Stimulated activated CD8-positive, alpha-beta memory T cell treated with anti-CD3 and anti-CD28 coated beads, Interleukin-7, amount 100 ng/mL, for 1 hour (primary cell): ENCODE data around the gene ZSCAN2.
"Not testable (repeated sequence)": the region's sequence is repeated elsewhere in the genome, so short reads cannot be mapped to it uniquely, and the experiment has no call there.

Source experiments
- DNase-seq, 2 donors: peaks; one replicate each; pipeline ENCODE4 v3.0.0-alpha.2; 2020; ENCODE audit warnings: low read depth in 2 of 2

The ZSCAN2 gene

DNA sequence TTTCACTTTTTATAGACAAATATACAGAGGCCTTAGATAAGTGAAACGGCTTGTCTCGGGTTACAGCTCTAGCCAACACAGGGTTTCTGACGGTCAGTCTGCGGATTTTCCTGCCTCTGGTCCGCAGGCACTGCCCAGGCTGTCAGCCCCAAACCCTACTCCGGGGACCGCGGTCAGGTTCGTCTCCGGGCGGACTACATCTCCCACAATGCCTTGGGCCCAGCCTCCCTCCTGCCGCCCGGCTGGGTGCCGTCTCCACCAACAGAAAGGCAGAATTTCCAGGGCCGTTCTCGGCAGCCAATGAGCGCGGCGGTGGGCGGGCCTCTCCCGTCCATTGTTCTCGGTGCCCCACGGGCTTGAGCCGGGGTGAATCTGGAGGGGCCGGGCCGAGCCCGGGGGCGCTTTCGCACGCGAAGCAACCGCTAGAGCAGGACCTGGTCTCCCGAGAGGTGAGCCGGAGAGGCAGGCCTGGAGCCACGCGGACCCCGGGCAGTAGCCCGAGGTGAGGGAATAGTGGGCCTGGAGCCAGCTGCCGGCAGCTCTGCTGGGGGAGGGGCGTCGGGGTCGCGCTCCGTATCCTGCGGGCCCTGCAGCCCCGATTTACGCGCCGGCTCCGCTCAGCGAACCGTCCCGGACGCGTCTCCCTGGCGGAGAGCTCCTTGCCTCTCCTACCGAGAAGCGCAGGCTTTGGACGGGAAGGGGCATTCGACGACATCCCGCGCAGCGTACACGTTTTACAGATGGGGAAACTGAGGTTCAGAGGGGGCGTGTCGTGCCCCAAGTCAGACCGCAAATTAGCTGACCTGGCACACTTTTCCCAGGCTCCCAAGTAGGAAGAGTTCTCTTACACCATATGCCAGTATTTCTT lies at the start of gene ZSCAN2:
Gene ZSCAN2 (plus strand): TSS at position 323 of the 868 bp plus-strand sequence. CDS start 2,919 bp downstream, outside the sequence.
- peak; percentile 84 to 87 for DNase-seq

DNA sequence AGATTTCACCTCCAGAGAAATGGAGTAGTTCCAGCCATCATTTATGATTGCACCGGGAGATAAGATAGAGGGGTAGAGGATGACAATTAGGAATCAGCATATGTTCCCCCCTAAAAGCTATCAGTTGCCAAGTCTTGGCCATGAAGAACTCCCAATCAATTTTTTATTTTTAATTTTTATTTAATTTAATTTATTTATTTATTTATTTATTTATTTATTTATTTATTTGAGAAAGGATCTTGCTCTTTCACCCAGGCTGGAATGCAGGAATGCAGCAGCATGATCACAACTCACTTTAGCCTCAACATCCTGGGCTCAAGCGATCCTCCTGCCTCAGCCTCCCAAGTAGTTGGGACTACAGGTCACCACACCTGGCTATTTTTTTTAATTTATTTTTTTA lies 49.2 kb upstream of the ZSCAN2 start:
- DNase-seq = not testable (repeated sequence)

DNA sequence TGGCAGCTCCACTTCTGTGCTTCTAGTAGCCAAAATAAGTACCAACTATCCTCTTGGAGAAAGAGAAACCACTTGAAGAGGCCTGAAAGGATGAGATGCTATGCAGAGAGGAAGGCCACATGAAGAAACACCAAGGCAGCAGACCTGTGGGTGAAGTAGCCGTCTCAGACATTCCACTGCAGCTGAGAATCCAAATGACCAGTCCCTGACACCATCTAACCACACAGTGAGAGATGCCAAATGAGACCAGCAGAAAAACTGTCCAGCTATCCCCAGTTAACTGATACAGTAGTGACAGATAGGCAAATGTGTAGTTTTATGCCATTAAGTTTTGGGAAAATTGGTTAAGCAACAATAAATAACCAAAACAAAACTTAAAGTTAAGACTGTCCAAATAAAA lies 47.9 kb upstream of the ZSCAN2 start:
- no peak for DNase-seq

DNA sequence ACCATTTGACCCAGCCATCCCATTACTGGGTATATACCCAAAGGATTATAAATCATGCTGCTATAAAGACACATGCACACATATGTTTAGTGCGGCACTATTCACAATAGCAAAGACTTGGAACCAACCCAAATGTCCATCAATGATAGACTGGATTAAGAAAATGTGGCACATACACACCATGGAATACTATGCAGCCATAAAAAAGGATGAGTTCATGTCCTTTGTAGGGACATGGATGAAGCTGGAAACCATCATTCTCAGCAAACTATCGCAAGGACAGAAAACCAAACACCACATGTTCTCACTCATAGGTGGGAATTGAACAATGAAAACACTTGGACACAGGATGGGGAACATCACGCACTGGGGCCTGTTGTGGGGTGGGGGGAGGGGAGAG lies 44.1 kb upstream of the ZSCAN2 start:
- DNase-seq = not testable (repeated sequence)

DNA sequence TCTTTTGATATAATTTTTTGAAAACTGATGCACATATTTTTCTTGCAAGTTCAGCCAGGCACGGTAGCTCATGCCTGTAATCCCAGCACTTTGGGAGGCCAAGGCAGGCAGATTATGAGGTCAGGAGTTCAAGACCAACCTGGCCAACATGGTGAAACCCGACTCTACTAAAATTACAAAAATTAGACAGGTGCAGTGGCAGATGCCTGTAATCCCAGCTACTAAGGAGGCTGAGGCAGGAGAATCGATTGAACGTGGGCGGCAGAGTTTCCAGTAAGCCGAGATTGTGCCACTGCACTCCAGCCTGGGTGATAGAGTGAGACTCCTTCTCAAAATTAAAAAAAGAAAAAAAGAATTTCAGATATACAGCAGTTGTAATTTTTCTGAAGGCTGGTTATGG lies 32.8 kb upstream of the ZSCAN2 start:
- DNase-seq = not testable (repeated sequence)

DNA sequence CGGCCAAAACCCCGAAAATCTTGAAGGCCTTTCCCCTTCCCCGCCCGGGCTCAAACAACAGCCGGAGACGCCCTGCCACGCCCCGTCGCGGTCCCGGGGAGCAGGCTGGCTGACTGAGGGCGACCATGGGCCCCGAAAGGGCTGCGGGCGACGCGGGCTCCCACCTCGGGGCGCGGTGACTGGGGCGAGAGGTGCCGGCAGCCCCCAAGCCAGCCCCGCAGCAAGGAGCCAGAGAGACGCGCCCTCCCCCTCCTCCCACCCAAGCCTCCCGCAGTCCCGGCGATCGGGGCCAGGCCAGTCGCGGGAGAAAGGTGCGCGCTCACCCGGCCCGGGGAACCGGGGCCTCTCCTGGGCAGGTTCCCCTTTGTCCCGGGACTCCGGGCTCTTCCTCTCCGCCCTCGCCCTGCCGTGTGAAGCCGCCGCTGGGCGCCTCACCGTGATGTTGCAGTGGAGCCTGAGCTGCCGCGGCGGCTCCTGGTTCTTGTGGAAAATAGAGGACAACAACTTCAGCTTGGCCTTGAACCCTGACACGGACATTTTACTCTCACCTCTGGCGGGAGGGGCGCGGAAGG lies 30.6 kb upstream of the ZSCAN2 start:
- DNase-seq = peak; percentile 3 to 5

DNA sequence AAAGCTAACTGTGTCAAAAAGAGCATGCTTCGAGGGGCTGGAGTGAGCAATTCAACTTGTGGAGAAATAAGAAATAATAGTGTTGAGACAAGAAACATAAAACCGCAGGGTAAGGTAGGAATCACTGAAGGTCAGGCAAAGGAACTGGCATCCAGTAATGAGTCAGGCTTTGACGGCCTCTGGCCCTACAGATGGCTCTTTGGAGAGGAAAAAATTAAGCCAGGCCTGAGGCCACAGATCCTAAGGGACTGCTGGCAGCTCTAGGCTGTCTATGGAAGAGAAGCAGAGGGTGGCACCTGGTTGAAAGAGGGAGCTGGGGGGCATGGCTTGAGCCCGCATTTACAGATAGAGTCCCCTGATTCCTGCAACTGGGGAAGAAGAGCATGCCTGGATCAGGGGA lies 28.6 kb upstream of the ZSCAN2 start:
- DNase-seq = no peak

DNA sequence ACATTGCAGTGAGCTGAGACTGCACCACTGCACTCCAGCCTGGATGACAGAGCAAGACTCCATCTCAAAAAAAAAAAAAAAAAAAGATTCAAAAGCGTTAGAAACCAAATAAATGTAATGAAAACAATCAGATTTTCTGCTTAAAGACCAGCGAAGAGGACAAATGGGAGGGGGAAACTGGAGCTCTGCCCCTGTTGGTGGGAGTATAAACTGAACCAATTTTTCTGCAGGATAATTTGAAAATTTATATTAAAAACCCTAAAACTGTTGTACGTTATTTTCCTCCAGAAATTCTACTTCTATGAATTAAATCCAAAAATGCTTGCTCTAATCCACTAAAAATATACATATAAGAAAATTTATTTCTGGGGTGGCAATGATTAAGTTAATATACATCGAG lies 25.3 kb upstream of the ZSCAN2 start:
- no peak for DNase-seq

DNA sequence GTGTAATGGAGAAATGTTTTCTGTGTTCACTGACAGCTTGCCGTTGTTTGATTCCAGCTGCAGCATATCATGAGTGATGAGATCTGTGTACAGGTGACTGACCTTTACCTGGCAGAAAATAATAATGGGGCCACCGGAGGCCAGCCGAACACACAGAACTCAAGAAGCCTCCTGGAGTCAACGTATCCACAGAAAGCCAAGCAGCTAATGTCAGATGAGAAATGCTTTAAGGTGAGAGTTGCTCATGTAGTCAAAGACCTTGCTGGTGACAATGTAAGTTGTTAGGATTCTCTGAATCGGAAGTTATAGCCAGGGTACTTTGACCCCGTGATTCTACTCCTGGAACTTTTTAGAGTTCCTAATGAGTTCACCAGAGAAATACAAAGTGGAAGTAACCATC lies 22.9 kb upstream of the ZSCAN2 start:
- not testable (repeated sequence) for DNase-seq

DNA sequence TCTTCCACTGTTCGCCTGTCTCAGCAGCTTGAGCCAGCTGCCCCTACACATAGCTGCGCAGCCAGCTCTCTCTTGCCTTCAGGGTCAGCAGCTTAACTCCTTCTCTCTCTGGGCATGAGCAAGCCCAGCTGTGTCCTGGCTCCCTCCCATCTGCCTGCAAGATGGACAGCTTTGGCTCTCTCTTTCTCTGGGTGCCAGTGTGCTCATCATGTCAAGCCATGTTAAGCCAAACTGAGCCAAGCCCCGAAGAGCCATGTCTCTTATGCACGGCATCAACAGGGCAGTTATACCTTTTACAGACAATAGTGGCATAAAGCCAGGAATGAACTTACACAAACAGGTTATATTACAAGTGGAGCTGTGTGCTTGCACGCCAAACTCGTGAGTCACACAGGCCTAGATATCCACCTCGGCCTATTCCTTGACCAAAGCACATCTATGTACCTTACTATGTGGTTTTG lies 21.5 kb upstream of the ZSCAN2 start:
- DNase-seq = not testable (repeated sequence)

DNA sequence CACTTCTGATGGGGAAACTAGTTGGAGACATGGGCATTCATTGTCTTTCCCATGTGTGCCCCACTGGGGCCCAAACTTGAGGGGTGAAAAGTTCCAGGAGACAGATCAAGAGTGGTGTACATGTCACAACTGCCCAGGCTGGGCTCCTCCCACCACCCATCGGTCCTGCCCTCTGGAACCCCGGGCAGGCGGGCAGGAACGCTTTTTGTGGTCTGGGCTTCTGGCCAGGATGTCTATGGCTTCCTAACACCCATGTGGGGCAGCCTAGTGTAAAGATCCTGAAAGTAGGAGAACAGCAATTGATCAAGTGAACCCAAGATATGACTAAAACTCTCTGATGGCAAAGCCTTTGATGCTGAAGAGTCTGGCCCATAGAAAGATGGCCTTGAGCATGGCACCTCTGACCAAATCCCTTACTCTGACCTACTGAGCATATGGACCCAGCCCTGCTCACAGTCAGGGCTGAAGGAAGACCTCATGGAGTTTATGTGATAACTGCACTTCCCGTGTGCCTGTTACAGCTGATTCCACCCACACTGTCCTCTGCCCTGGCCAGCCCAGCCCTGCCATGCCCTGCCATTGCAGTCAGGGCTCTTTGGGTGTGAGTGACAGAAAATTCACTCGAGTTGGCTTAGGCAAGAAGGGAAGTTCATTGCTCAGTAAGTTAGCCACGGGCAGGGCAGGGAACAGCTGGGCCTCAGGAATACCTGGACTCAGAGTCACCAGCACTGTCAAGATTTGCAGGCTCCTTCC lies 19.0 kb upstream of the ZSCAN2 start:
- DNase-seq = not testable (repeated sequence)

DNA sequence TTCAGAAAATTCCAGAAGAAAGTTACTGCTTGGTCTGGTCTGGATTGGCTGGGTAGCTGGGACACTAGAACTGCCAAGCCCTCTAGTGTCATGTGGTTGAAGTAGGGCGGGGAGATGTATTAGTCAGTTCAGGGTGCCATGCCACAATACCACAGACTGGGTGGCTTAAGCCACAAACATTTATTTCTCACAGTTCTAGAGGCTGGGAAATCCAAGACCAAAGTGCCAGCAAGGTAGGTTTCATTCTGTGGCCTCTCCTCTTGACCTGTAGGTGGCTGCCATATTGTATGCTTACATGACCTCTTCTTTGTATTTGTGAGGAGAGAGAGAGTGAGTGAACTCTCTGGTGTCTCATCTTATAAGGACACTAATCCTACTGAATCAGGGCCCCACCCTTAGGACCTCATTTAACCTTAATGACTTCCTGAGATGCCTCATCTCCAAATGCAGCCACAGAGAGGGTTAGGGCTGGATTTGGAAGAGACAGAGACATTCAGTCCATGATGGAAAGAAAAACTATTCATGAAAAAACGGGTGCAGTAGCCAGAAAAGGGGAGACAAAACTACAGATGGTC lies 18.1 kb upstream of the ZSCAN2 start:
- no peak for DNase-seq

DNA sequence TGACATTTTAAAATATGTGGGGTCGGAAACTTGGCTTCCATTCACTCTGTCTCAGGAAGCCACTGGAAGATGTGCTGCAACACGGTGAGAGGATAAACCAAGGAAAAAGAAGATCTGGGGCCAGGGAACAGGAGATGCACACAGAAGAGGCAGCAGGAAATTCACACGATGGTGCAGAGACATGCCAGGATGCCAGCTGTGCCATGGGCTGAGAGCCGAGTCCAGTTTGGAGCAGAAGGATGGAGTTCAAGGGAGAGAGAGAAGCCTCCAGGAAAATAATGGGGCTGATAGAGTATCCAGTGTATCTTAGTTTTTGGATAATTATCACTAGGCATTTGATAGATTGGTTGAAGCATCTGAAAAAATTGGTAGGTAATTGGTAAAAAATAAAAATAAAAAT lies 16.9 kb upstream of the ZSCAN2 start:
- not testable (repeated sequence) for DNase-seq

DNA sequence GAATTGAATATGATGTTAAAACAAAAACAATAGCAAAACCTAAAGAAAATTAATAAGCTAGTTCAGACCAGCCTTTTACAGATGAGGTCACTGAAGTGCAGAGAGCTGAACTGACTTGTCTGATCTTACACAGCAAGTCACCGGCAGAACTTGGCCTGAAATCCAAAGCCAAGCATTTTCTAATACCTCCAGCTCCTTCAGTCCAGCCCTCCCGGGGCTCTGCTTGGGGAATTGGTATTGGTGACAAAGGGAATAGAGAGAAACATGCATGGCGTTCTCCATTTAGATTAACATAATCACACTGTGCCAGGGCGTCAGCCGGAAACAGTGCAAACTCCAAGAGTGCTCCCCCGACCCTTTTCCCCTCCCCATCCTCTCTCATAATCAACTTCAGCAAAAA lies 14.1 kb upstream of the ZSCAN2 start:
- DNase-seq = no peak

DNA sequence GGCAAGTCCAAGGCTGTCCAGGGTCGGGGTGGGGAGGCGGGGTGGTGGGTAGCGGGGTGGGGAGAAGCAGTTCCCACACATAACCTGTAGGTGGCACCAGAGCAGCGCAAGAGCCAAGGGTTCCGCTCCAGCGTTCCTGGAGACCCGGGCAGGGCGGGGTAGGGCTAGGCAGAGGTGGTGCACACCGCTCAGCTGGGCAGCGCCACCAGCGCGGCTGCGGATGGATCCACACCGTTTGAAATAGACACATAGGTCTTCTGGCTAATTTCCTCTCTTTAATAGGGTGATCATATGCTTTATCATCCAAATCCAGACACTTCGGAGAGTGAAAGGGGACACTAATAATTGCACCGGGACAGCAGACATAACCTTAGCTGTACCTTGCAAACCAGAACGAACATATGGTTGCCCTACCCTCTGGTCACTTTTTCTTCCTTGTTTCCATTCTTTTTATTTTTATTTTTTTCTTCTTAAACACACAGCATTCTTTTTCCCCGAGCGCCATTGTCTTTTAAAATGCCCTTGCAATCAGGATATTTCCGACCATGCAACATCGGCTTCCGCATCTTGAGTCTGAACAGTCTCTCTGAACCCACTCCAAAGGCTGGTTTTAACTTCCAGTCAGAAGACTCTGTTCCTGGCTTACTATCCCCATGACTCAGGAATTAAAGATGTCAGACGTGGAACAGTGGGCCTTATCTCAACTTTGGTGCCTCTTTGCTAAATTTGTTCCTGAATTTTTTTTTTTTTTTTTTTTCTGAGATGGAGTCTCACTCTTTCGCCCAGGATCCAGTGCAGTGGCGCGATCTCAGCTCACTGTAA lies 12.5 kb upstream of the ZSCAN2 start:
- DNase-seq = peak; percentile 68 to 69

DNA sequence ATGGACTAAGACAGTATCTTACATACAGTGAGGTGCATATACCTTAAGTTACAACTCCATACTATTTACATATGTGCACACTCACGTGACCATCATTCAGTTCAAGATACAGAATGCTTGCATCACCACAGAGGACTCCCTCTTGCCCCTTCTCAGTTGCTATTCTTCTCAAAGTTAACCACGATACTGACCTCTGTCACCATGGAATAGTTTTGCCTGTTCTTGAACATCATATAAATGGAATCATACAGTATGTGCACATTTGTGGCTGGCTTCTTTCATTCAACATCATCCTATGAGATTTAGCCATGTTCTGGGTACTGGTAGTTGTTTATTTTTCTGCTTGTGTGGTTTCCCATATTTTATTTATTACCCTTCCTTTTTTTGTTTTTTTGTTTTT lies 10.4 kb upstream of the ZSCAN2 start:
- no peak for DNase-seq

DNA sequence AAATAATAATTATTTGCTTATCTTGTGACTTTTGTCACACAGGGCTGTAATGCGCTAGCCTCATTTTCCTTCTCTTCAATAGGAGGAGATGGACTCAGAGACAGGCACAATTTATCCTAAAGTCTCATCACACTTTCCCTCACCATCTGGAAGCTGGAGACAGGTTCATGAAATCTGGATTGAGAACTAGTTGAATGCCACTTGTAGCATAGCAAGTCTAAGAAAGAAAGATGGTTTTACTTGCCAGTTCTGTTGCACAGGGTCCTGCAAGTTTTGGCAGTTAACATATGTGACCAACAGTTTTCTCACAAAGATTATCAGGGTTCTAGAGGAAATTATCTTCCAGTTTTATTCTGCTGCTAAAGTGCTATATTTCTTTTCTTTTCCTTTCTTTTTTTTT lies 9.0 kb upstream of the ZSCAN2 start:
- no peak for DNase-seq

DNA sequence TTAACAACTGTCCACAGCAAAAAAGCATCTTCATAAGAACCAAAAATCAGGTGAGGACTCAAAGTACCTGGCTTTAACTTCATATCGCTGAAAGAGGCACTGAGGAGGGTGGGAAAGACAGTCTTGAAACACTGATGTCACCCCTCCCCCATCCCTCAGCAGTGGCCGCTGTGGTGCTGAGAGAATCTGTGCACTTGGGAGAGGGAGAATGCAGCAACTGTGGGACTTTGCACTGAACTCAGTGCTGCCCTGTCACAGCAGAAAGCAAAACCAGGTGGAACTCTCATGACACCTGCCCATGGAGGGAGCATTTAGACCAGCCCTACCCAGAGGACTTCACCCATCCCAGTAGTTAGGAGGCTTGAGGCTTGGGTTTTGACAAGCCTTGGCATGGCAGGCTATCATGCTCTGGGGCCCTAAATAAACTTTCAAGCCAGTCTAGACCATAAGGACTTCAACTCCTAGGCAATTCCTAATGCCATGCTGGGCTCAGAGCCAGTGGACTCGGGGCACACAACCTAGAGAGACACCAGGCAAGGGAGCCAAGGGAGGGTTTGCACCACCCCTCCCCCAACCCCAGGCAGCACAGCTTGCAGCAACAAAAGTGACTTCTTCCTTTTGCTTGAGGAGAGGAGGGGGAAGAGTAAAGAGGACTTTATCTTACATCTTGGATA lies 6.1 kb upstream of the ZSCAN2 start:
- DNase-seq = no peak

DNA sequence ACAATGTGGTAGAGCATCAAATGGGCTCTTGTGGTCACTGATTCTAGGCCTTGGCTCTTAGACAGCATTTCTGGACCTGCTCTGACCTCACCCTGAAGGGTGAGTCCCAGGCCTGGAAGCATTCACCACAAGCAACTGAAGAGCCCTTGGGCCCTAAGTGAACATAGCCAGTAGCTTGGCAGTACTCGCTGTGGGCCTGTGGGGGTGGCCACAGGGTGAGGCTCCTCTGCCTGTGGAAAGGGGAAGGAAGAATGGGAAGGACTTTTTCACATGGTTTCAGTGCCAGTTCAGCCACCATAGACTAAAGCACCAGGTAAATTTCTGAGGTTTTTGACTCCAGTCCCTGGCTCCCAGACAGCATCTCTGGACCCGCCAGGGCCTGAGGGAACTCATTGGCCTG lies 5.1 kb upstream of the ZSCAN2 start:
- no peak for DNase-seq

DNA sequence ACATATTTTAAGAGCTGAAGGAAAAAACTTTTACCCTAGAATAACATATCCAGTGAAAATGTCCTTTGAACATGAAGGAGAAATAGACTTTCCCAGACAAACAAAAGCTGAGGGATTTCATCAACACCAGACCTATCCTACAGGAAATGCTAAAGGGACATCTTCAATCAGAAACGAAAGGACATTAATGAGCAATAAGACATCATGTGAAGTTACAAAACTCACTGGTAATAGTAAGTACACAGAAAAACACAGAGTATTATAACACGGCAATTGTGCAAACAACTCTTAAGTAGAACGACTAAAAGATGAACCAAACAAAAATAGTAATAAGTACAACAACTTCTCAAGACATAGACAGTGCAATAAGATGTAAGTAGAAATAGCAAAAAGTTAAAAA lies 3.5 kb upstream of the ZSCAN2 start:
- no peak for DNase-seq

DNA sequence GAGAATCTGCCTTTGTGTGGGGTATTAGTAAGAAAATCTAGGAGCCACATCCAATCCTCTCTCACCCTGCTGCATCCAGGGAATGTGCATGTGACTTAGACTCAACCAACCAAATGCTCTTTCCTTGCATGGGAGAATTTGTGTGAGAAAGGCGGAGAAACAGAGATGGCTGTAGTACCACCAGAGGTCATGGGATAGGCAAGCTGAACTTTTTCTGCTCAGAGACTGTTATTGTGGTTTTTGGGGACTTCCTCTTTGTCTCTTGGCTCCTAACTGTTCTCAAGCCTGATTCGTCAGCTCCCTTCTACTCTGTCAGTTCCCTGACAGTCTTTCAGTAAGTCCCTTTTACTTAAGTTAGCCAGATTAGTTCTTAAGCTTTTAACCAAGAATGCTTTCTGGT lies 2.6 kb upstream of the ZSCAN2 start:
- no peak for DNase-seq
